B cell (primary cell): Measurements from ENCODE around the gene RAC2. TPM values are rescaled to one million over a fixed set of nuclear protein-coding genes. Genes with fewer than 3 reads are reported as not detected.

ENCODE experiments used
- ATAC-seq: fragments of 200-7000 bp; cut with Tn5 transposase; one replicate; pipeline ENCODE4 v1.10.0; 2021; ENCODE audit warnings: low read depth, mild to moderate bottlenecking, moderate number of reproducible peaks, moderate library complexity
- CTCF ChIA-PET: fragments of 350-600 bp; sonication (Branson Sonifier 250); formaldehyde crosslinking; loops from one replicate; lab custom pipeline; 2021; ENCODE audit warnings: antibody characterized with exemption, inconsistent platforms; lab: Charles Lee
- POLR2A ChIA-PET: fragments of 350-600 bp; sonication (Branson Sonifier 250); formaldehyde crosslinking; loops from one replicate; lab custom pipeline; 2021; ENCODE audit warnings: antibody characterized with exemption; lab: Charles Lee
- DNase-seq: peaks from one replicate; pipeline ENCODE4 v3.0.0; 2013
- H2AFZ ChIP-seq: 2 replicates; pipeline ENCODE4 v1.6.1; 2012; ENCODE audit warnings: mild to moderate bottlenecking, low read depth, low read length; ENCODE audit not compliant: insufficient read depth, poor library complexity, severe bottlenecking
- H3K27ac ChIP-seq, 2 donors: 1 replicate in 1 of 2; 2 replicates in 1 of 2; pipeline ENCODE4 v1.5.1; 2012 to 2013; ENCODE audit warnings: low read length in 2 of 2, mild to moderate bottlenecking in 2 of 2, moderate library complexity in 1 of 2
- H3K27me3 ChIP-seq, 4 experiments: fragments of 200-600 bp in 1 of 4; sonication (generic) in 1 of 4; replicated peaks in 1 of 4; 1 replicate in 2 of 4; 2 replicates in 2 of 4; pipeline versions ENCODE4 v1.6.1 to v1.7.0; 2013 to 2016; ENCODE audit warnings: low read length in 3 of 4, mild to moderate bottlenecking in 2 of 4, mixed read lengths in 1 of 4, moderate library complexity in 1 of 4; ENCODE audit not compliant: insufficient read depth in 4 of 4, control insufficient read depth in 3 of 4; ENCODE audit errors: control extremely low read depth in 1 of 4
- H3K36me3 ChIP-seq, 2 experiments: replicated peaks in 1 of 2; 1 replicate in 1 of 2; 2 replicates in 1 of 2; pipeline versions ENCODE4 v1.6.1 to v1.7.1; 2013; ENCODE audit warnings: low read length in 1 of 2; ENCODE audit not compliant: insufficient read depth in 2 of 2, control insufficient read depth in 1 of 2; ENCODE audit errors: control extremely low read depth in 1 of 2, extremely low read depth in 1 of 2
- H3K4me1 ChIP-seq, 2 donors: fragments of 200-600 bp in 1 of 2; sonication (generic) in 1 of 2; 1 replicate in 1 of 2; 2 replicates in 1 of 2; pipeline versions ENCODE4 v1.5.1 to v1.6.1; 2013 to 2017; ENCODE audit warnings: low read length in 2 of 2; ENCODE audit not compliant: control insufficient read depth in 2 of 2, insufficient read depth in 2 of 2
- H3K4me2 ChIP-seq: replicated peaks from 2 replicates; pipeline ENCODE3; 2012; ENCODE audit warnings: mild to moderate bottlenecking, low read depth, low read length; ENCODE audit not compliant: poor library complexity, severe bottlenecking
- H3K4me3 ChIP-seq, 5 experiments: fragments of 200-600 bp in 1 of 5; sonication (generic) in 1 of 5; 1 replicate in 3 of 5; 2 replicates in 2 of 5; pipeline versions ENCODE4 v1.5.1 to v1.7.0; 2011 to 2016; ENCODE audit warnings: low read length in 4 of 5, mild to moderate bottlenecking in 4 of 5, low read depth in 2 of 5, control low read depth in 1 of 5, moderate library complexity in 1 of 5; ENCODE audit not compliant: insufficient read depth in 1 of 5; ENCODE audit errors: control extremely low read depth in 1 of 5, extremely low read depth in 1 of 5
- H3K79me2 ChIP-seq: fragments of 200-600 bp; sonication (generic); one replicate; pipeline ENCODE4 v1.6.0; 2016; ENCODE audit warnings: low read length; ENCODE audit not compliant: control insufficient read depth, insufficient read depth
- H3K9ac ChIP-seq: fragments of 200-600 bp; sonication (generic); 2 replicates; pipeline ENCODE4 v1.6.1; 2017; ENCODE audit warnings: mild to moderate bottlenecking, low read length, moderate library complexity
- H3K9me3 ChIP-seq, 3 donors: one replicate each; pipeline versions ENCODE4 v1.6.1 to v1.7.1; 2013; ENCODE audit warnings: low read length in 2 of 3; ENCODE audit not compliant: control insufficient read depth in 2 of 3, insufficient read depth in 1 of 3; ENCODE audit errors: control extremely low read depth in 1 of 3
- H4K20me1 ChIP-seq: 2 replicates; pipeline ENCODE4 v1.6.0; 2012; ENCODE audit warnings: mild to moderate bottlenecking, low read length; ENCODE audit not compliant: insufficient read depth, control insufficient read depth, poor library complexity, severe bottlenecking
- H3K27ac Mint-ChIP-seq: one replicate; pipeline ENCODE4 v1.8.0; 2021; ENCODE audit warnings: mixed read lengths
- H3K27me3 Mint-ChIP-seq: one replicate; pipeline ENCODE4 v1.8.0; 2021; ENCODE audit warnings: mixed read lengths
- H3K4me1 Mint-ChIP-seq: one replicate; pipeline ENCODE4 v1.8.0; 2021; ENCODE audit warnings: mixed read lengths
- H3K4me3 Mint-ChIP-seq: one replicate; pipeline ENCODE4 v1.8.0; 2021; ENCODE audit warnings: mixed read lengths
- H3K9me3 Mint-ChIP-seq: one replicate; pipeline ENCODE4 v1.8.0; 2022; ENCODE audit warnings: mixed read lengths; ENCODE audit not compliant: insufficient read depth
- EZH2 ChIP-seq: IDR thresholded peaks from 2 replicates; pipeline ENCODE4 v1.6.1; 2012; ENCODE audit warnings: borderline replicate concordance, low read depth, mild to moderate bottlenecking, moderate library complexity, low read length; ENCODE audit not compliant: insufficient read depth, poor library complexity, severe bottlenecking
- whole genome bisulfite sequencing: methylation state at CpG from one replicate; pipeline ENCODE4 v1.1.5; 2013; ENCODE audit warnings: missing lambda C conversion rate; ENCODE audit not compliant: insufficient coverage; 5-methylcytosine and 5-hydroxymethylcytosine counted together
- intact Hi-C: fragments of 100-400 bp; cut with micrococcal nuclease; formaldehyde crosslinking; loops from one replicate; pipeline ENCODE4 v1.10.0; 2022
- polyA plus RNA-seq: library from polyadenylated mRNA; depleted of rRNA; stranded (reverse); fragments of >200 nt; gene quantifications from 2 replicates; pipeline ENCODE4 v1.2.3, GENCODE V29; 2012
- total RNA-seq, 2 donors: library from RNA; stranded (reverse); fragments of 120-200 nt in 1 of 2; gene quantifications; 1 replicate in 1 of 2; 2 replicates in 1 of 2; pipeline versions ENCODE4 v1.2.3 to v1.2.4, GENCODE V29; 2013 to 2022
- TF ChIP-seq, protein P1 (sequence below): fragments of 200-600 bp; IDR thresholded peaks from one replicate; pipeline ENCODE4 v1.8.0; 2022; ENCODE audit warnings: antibody characterized with exemption, mild to moderate bottlenecking

The RAC2 gene
- total and polyA plus RNA-seq, 2 donors (not counting 1 experiment from before 2014, with no cell fraction given): 273 to 776 TPM

DNA sequence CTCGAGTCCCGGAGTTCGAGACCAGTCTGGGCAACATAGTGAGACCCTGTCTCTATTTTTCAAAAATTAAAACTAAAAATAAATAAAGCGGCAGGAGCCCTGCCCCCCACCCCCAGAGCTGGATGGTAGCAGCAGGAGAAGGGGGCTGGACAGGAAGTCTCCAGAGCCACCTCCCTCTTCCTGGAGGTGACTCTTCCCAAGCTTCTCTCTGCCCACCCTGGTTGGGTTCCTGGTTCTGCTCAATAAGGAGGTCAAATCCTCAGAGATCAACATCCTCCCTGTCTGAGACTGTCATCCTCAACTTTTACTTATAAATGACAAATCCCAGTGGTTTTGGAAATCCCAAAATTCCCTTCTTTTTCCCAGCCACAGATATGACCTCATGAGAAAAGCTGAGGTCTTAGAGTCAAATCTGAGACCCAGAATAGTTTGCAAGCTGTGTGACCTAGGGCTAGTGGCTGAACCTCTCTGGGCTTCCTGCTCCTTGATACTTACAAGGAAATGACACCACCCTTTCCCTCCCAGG is 57.0 kb downstream of the RAC2 start:
- no peaks in the 10 kb centered on the region for H3K36me3 ChIP-seq
- Mint-ChIP-seq H3K4me1 (peaks cover 9% of the 10 kb centered on the region), H3K9me3 (no peaks in the 10 kb centered on the region), H3K27ac (no peak overlapping the region), H3K27me3 (no peaks in the 10 kb centered on the region), H3K4me3 (no peak overlapping the region)
- no peak overlapping the region for H3K4me2 ChIP-seq
- H3K4me1 ChIP-seq: peaks cover 0 to 14% of the 10 kb centered on the region in 2 donors
- no peak overlapping the region for H3K27ac ChIP-seq
- no peaks in the 10 kb centered on the region for H4K20me1 ChIP-seq
- no peak for ATAC-seq
- intact Hi-C loops: no loop called here
- peaks cover 0 to 3% (median 0%) of the 10 kb centered on the region in 4 experiments for H3K27me3 ChIP-seq
- ChIA-PET CTCF (interaction anchor here (0.6 to 2.8 kb wide), 3 partner anchors 13 to 375 kb away, joined by 3 to 8 read pairs (median 3); no protein-coding TSS in a partner anchor), POLR2A (no interaction called here)
- no peak overlapping the region for H2AFZ ChIP-seq
- peaks cover 0 to 3% (median 0%) of the 10 kb centered on the region in 3 donors for H3K9me3 ChIP-seq
- no peak for TF ChIP-seq EZH2
- TF ChIP-seq, protein P1, sequence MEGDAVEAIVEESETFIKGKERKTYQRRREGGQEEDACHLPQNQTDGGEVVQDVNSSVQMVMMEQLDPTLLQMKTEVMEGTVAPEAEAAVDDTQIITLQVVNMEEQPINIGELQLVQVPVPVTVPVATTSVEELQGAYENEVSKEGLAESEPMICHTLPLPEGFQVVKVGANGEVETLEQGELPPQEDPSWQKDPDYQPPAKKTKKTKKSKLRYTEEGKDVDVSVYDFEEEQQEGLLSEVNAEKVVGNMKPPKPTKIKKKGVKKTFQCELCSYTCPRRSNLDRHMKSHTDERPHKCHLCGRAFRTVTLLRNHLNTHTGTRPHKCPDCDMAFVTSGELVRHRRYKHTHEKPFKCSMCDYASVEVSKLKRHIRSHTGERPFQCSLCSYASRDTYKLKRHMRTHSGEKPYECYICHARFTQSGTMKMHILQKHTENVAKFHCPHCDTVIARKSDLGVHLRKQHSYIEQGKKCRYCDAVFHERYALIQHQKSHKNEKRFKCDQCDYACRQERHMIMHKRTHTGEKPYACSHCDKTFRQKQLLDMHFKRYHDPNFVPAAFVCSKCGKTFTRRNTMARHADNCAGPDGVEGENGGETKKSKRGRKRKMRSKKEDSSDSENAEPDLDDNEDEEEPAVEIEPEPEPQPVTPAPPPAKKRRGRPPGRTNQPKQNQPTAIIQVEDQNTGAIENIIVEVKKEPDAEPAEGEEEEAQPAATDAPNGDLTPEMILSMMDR: no peak
- no peaks in the 10 kb centered on the region for H3K79me2 ChIP-seq
- no peak overlapping the region for H3K4me3 ChIP-seq
- no CpG with 5 or more reads among the region's 4 CpGs for WGBS
- no peak overlapping the region for H3K9ac ChIP-seq
- DNase-seq: no peak

DNA sequence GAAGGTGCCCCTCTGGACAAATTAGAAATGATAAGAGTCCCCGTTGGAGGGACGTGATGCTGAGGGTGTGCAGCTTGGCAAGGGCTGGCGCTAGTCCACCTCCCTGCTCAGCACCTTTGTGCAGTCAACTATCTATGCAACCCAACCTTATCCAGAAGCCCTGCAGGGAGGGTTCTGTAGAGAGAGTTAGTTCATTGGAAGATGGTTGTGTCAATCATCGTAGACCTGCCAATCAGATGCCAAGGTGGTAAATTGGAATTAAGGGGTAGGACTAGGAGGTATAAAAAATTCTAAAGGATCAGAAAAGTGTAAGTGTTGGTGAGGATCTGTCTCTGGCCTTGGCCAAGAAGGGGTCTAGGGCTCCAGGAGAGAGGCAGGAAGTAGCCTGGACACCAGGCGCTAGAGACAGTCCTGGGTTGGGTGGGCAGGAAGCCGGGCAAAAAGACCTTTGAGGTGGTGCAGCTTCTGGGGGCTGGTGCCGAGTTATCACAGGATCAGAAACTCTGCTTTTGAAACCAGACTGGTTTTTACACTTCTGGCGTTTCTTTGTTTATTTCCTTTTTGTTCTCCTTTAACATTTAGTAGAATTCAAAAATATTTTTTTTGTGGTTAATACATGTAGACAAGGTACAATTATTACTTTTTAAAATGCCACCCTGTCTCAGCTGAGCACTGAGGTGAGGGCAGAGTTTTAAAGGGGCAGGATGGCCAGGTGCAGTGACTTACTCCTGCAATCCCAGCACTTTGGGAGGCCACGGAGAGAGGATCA is 57.7 kb downstream of the RAC2 start:
- ATAC-seq (peak; percentile 24), DNase-seq (peak; percentile 75)
- CTCF ChIA-PET: interaction anchor here (0.6 to 2.8 kb wide), 3 partner anchors 12 to 376 kb away, joined by 3 to 8 read pairs (median 3); no protein-coding TSS in a partner anchor
- H3K4me1 Mint-ChIP-seq: peaks cover 9% of the 10 kb centered on the region
- Histone ChIP-seq H3K79me2 (no peaks in the 10 kb centered on the region), H3K27me3 (peaks cover 0 to 3% (median 0%) of the 10 kb centered on the region in 4 experiments), H4K20me1 (no peaks in the 10 kb centered on the region), H3K4me2 (peak overlapping the region; percentile 10), H3K9me3 (peaks cover 0 to 3% (median 0%) of the 10 kb centered on the region in 3 donors), H3K36me3 (no peaks in the 10 kb centered on the region), H2AFZ (no peak overlapping the region), H3K9ac (no peak overlapping the region), H3K4me1 (peaks cover 0 to 14% of the 10 kb centered on the region in 2 donors), H3K4me3 (no peak overlapping the region), H3K27ac (no peak overlapping the region)
- no peak for TF ChIP-seq EZH2
- TF ChIP-seq, protein P1: no peak
- H3K4me3 Mint-ChIP-seq: no peak overlapping the region
- POLR2A ChIA-PET: no interaction called here
- H3K9me3 Mint-ChIP-seq: no peaks in the 10 kb centered on the region
- intact Hi-C loops: no loop called here
- H3K27ac Mint-ChIP-seq: no peak overlapping the region
- 19% methylated on average over 3 of the region's 9 CpGs for WGBS
- no peaks in the 10 kb centered on the region for H3K27me3 Mint-ChIP-seq
